Measurements from ENCODE around the gene CAV1. TPM values are rescaled to one million over a fixed set of nuclear protein-coding genes. Genes with fewer than 3 reads are reported as not detected.
"Not testable (repeated sequence)": the region's sequence is repeated elsewhere in the genome, so short reads cannot be mapped to it uniquely, and the experiment has no call there.

CAV1 gene
- total RNA-seq, 1 donor = 1.5 TPM

- H3K9me3 ChIP-seq (ENCODE audit: low read depth, low read length) = no peaks in the 10 kb centered on the region
- H3K4me3 ChIP-seq (ENCODE audit: low read length) = no peak overlapping the region
- H3K27me3 ChIP-seq (ENCODE audit: insufficient read depth, low read length) = peaks cover 4% of the 10 kb centered on the region
- H3K4me1 ChIP-seq (ENCODE audit: insufficient read depth, low read length) = peaks cover 6% of the 10 kb centered on the region
These were observed 61.1 kb downstream of the CAV1 start for GRCh38 chr7:116585967-116586366.

- not testable (repeated sequence) for H3K4me3 ChIP-seq (ENCODE audit: low read length); H3K4me1 ChIP-seq (ENCODE audit: insufficient read depth, low read length); H3K9me3 ChIP-seq (ENCODE audit: low read depth, low read length)
- H3K27me3 ChIP-seq (ENCODE audit: insufficient read depth, low read length) = peaks cover 11% of the 10 kb centered on the region
These were observed 62.4 kb downstream of the CAV1 start for GRCh38 chr7:116587200-116587599.

GRCh38 chr7:116588225-116588624, 63.4 kb downstream of the CAV1 start:
- Histone ChIP-seq H3K4me1 (ENCODE audit: insufficient read depth, low read length) (peaks cover 15% of the 10 kb centered on the region), H3K27me3 (ENCODE audit: insufficient read depth, low read length) (peaks cover 22% of the 10 kb centered on the region), H3K9me3 (ENCODE audit: low read depth, low read length) (no peaks in the 10 kb centered on the region), H3K4me3 (ENCODE audit: low read length) (no peak overlapping the region)

- Histone ChIP-seq H3K4me1 (ENCODE audit: insufficient read depth, low read length) (peaks cover 15% of the 10 kb centered on the region), H3K4me3 (ENCODE audit: low read length) (no peak overlapping the region), H3K9me3 (ENCODE audit: low read depth, low read length) (no peaks in the 10 kb centered on the region), H3K27me3 (ENCODE audit: insufficient read depth, low read length) (peaks cover 26% of the 10 kb centered on the region)
These were observed 64.1 kb downstream of the CAV1 start for GRCh38 chr7:116588641-116589594.

- peaks cover 26% of the 10 kb centered on the region for H3K27me3 ChIP-seq (ENCODE audit: insufficient read depth, low read length)
- H3K9me3 ChIP-seq (ENCODE audit: low read depth, low read length) = no peaks in the 10 kb centered on the region
- peaks cover 15% of the 10 kb centered on the region for H3K4me1 ChIP-seq (ENCODE audit: insufficient read depth, low read length)
- no peak overlapping the region for H3K4me3 ChIP-seq (ENCODE audit: low read length)
These were observed 66.6 kb downstream of the CAV1 start for GRCh38 chr7:116591202-116592040.

- H3K27me3 ChIP-seq (ENCODE audit: insufficient read depth, low read length) = peaks cover 26% of the 10 kb centered on the region
- H3K9me3 ChIP-seq (ENCODE audit: low read depth, low read length) = no peaks in the 10 kb centered on the region
- no peak overlapping the region for H3K4me3 ChIP-seq (ENCODE audit: low read length)
- H3K4me1 ChIP-seq (ENCODE audit: insufficient read depth, low read length) = peaks cover 15% of the 10 kb centered on the region
These were observed 67.2 kb downstream of the CAV1 start for GRCh38 chr7:116592041-116592355.

GRCh38 chr7:116592445-116592844, 67.6 kb downstream of the CAV1 start:
- H3K4me1 ChIP-seq (ENCODE audit: insufficient read depth, low read length) = peaks cover 15% of the 10 kb centered on the region
- no peaks in the 10 kb centered on the region for H3K9me3 ChIP-seq (ENCODE audit: low read depth, low read length)
- H3K27me3 ChIP-seq (ENCODE audit: insufficient read depth, low read length) = peaks cover 26% of the 10 kb centered on the region
- H3K4me3 ChIP-seq (ENCODE audit: low read length) = no peak overlapping the region

- Histone ChIP-seq H3K4me1 (ENCODE audit: insufficient read depth, low read length) (peaks cover 9% of the 10 kb centered on the region), H3K4me3 (ENCODE audit: low read length) (no peak overlapping the region), H3K9me3 (ENCODE audit: low read depth, low read length) (no peaks in the 10 kb centered on the region), H3K27me3 (ENCODE audit: insufficient read depth, low read length) (peaks cover 26% of the 10 kb centered on the region)
These were observed 68.7 kb downstream of the CAV1 start for GRCh38 chr7:116593359-116594075.

GRCh38 chr7:116595063-116595462, 70.2 kb downstream of the CAV1 start:
- peaks cover 14% of the 10 kb centered on the region for H3K4me1 ChIP-seq (ENCODE audit: insufficient read depth, low read length)

GRCh38 chr7:116597384-116597783, 72.5 kb downstream of the CAV1 start:
- Histone ChIP-seq H3K4me3 (ENCODE audit: low read length) (no peak overlapping the region), H3K4me1 (ENCODE audit: insufficient read depth, low read length) (peaks cover 13% of the 10 kb centered on the region), H3K9me3 (ENCODE audit: low read depth, low read length) (no peaks in the 10 kb centered on the region), H3K27me3 (ENCODE audit: insufficient read depth, low read length) (peaks cover 13% of the 10 kb centered on the region)

More at GRCh38 chr7:116595063-116595462, 70.2 kb downstream of the CAV1 start:
- Histone ChIP-seq H3K9me3 (ENCODE audit: low read depth, low read length) (no peaks in the 10 kb centered on the region), H3K27me3 (ENCODE audit: insufficient read depth, low read length) (peaks cover 22% of the 10 kb centered on the region), H3K4me3 (ENCODE audit: low read length) (no peak overlapping the region)

- Histone ChIP-seq H3K4me1 (ENCODE audit: insufficient read depth, low read length) (peaks cover 7% of the 10 kb centered on the region), H3K4me3 (ENCODE audit: low read length) (no peak overlapping the region), H3K27me3 (ENCODE audit: insufficient read depth, low read length) (peaks cover 4% of the 10 kb centered on the region), H3K9me3 (ENCODE audit: low read depth, low read length) (no peaks in the 10 kb centered on the region)
These were observed 73.4 kb downstream of the CAV1 start for GRCh38 chr7:116598278-116598677.

- Histone ChIP-seq H3K9me3 (ENCODE audit: low read depth, low read length) (no peaks in the 10 kb centered on the region), H3K4me3 (ENCODE audit: low read length) (no peak overlapping the region), H3K4me1 (ENCODE audit: insufficient read depth, low read length) (peaks cover 7% of the 10 kb centered on the region), H3K27me3 (ENCODE audit: insufficient read depth, low read length) (peaks cover 2% of the 10 kb centered on the region)
These were observed 74.0 kb downstream of the CAV1 start for GRCh38 chr7:116598861-116599260.

GRCh38 chr7:116601426-116601825, 76.6 kb downstream of the CAV1 start:
- H3K4me3 ChIP-seq (ENCODE audit: low read length) = no peak overlapping the region
- H3K4me1 ChIP-seq (ENCODE audit: insufficient read depth, low read length) = peaks cover 7% of the 10 kb centered on the region
- peaks cover 2% of the 10 kb centered on the region for H3K27me3 ChIP-seq (ENCODE audit: insufficient read depth, low read length)
- H3K9me3 ChIP-seq (ENCODE audit: low read depth, low read length) = no peaks in the 10 kb centered on the region

GRCh38 chr7:116607299-116607698, 82.5 kb downstream of the CAV1 start:
- Histone ChIP-seq H3K4me3 (ENCODE audit: low read length) (no peak overlapping the region), H3K9me3 (ENCODE audit: low read depth, low read length) (no peaks in the 10 kb centered on the region)

GRCh38 chr7:116610210-116610609, 85.4 kb downstream of the CAV1 start:
- H3K9me3 ChIP-seq (ENCODE audit: low read depth, low read length) = no peaks in the 10 kb centered on the region
- H3K4me1 ChIP-seq (ENCODE audit: insufficient read depth, low read length) = peaks cover 4% of the 10 kb centered on the region
- H3K4me3 ChIP-seq (ENCODE audit: low read length) = no peak overlapping the region
- peaks cover 41% of the 10 kb centered on the region for H3K27me3 ChIP-seq (ENCODE audit: insufficient read depth, low read length)

More at GRCh38 chr7:116607299-116607698, 82.5 kb downstream of the CAV1 start:
- peaks cover 24% of the 10 kb centered on the region for H3K27me3 ChIP-seq (ENCODE audit: insufficient read depth, low read length)
- peaks cover 4% of the 10 kb centered on the region for H3K4me1 ChIP-seq (ENCODE audit: insufficient read depth, low read length)

Data from mononuclear cell (primary cell).